H9 (cell line): ENCODE data around the gene SF1. TPM values are rescaled to one million over a fixed set of nuclear protein-coding genes. Genes with fewer than 3 reads are reported as not detected.

Experiments used
- DNase-seq: peaks from one replicate; pipeline ENCODE4 v3.0.0-alpha.2; 2017
- H2AFZ ChIP-seq: one replicate; pipeline ENCODE4 v1.6.1; 2013; ENCODE audit warnings: mild to moderate bottlenecking, low read length, control low read depth, moderate library complexity
- H2AK5ac ChIP-seq: 2 replicates; pipeline ENCODE4 v1.6.1; 2013; ENCODE audit warnings: low read length, control low read depth, mixed read lengths; ENCODE audit not compliant: insufficient read length
- H2BK120ac ChIP-seq: one replicate; pipeline ENCODE4 v1.6.1; 2013; ENCODE audit warnings: low read depth, mild to moderate bottlenecking, low read length, control low read depth, inconsistent platforms; ENCODE audit not compliant: poor library complexity, severe bottlenecking
- H2BK12ac ChIP-seq: 2 replicates; pipeline ENCODE4 v1.6.1; 2013; ENCODE audit warnings: low read length, control low read depth, mixed read lengths, low read depth; ENCODE audit not compliant: insufficient read length
- H2BK15ac ChIP-seq: 2 replicates; pipeline ENCODE4 v1.6.1; 2013; ENCODE audit warnings: low read depth, low read length, control low read depth
- H2BK20ac ChIP-seq: one replicate; pipeline ENCODE4 v1.6.1; 2013; ENCODE audit warnings: low read depth, mild to moderate bottlenecking, low read length, control low read depth, inconsistent platforms; ENCODE audit not compliant: poor library complexity, severe bottlenecking
- H2BK5ac ChIP-seq: 2 replicates; pipeline ENCODE4 v1.6.1; 2013; ENCODE audit warnings: low read length, control low read depth, mixed read lengths; ENCODE audit not compliant: insufficient read length
- H3K14ac ChIP-seq: 2 replicates; pipeline ENCODE4 v1.6.1; 2013; ENCODE audit warnings: low read length, control low read depth; ENCODE audit not compliant: insufficient read depth
- H3K18ac ChIP-seq: 2 replicates; pipeline ENCODE4 v1.6.1; 2013; ENCODE audit warnings: low read depth, mild to moderate bottlenecking, mixed read lengths, low read length, control low read depth; ENCODE audit not compliant: insufficient read length
- H3K23ac ChIP-seq: 2 replicates; pipeline ENCODE4 v1.6.1; 2013; ENCODE audit warnings: low read length, control low read depth, mixed read lengths, low read depth; ENCODE audit not compliant: insufficient read length
- H3K23me2 ChIP-seq: 2 replicates; pipeline ENCODE4 v1.6.1; 2013; ENCODE audit warnings: low read depth, mild to moderate bottlenecking, mixed read lengths, low read length, control low read depth; ENCODE audit not compliant: insufficient read length, poor library complexity, severe bottlenecking
- H3K27ac ChIP-seq: 2 replicates; pipeline ENCODE4 v1.5.1; 2013; ENCODE audit warnings: low read length, control low read depth, mixed read lengths, low read depth; ENCODE audit not compliant: insufficient read length
- H3K27me3 ChIP-seq: 2 replicates; pipeline ENCODE4 v1.6.1; 2013; ENCODE audit warnings: low read length, control low read depth, inconsistent platforms; ENCODE audit not compliant: insufficient read depth
- H3K4ac ChIP-seq: 2 replicates; pipeline ENCODE4 v1.6.1; 2013; ENCODE audit warnings: low read depth, mild to moderate bottlenecking, control low read depth, inconsistent platforms, low read length, moderate library complexity
- H3K4me1 ChIP-seq: 2 replicates; pipeline ENCODE4 v1.6.1; 2013; ENCODE audit warnings: low read length, control low read depth, inconsistent platforms; ENCODE audit not compliant: insufficient read depth
- H3K4me2 ChIP-seq: 2 replicates; pipeline ENCODE4 v1.6.1; 2013; ENCODE audit warnings: low read length, control low read depth, mixed read lengths; ENCODE audit not compliant: insufficient read length, insufficient read depth
- H3K56ac ChIP-seq: 2 replicates; pipeline ENCODE4 v1.6.1; 2013; ENCODE audit warnings: low read depth, mild to moderate bottlenecking, mixed read lengths, low read length, control low read depth; ENCODE audit not compliant: insufficient read length
- H3K79me1 ChIP-seq: 2 replicates; pipeline ENCODE4 v1.6.1; 2013; ENCODE audit warnings: low read depth, mild to moderate bottlenecking, moderate library complexity, low read length, control low read depth, inconsistent platforms; ENCODE audit not compliant: insufficient read depth, poor library complexity, severe bottlenecking
- H3K79me2 ChIP-seq: 2 replicates; pipeline ENCODE4 v1.6.1; 2013; ENCODE audit warnings: low read length, control low read depth, inconsistent platforms; ENCODE audit not compliant: insufficient read depth
- H3K9ac ChIP-seq: 2 replicates; pipeline ENCODE4 v1.6.1; 2013; ENCODE audit warnings: low read length, control low read depth, mixed read lengths; ENCODE audit not compliant: insufficient read length; ENCODE audit errors: extremely low read depth
- H3K9me3 ChIP-seq: one replicate; pipeline ENCODE4 v1.6.1; 2013; ENCODE audit warnings: low read depth, low read length, inconsistent platforms; ENCODE audit not compliant: control insufficient read depth
- H3T11ph ChIP-seq: one replicate; pipeline ENCODE4 v1.6.1; 2013; ENCODE audit warnings: mild to moderate bottlenecking, low read length, control low read depth, inconsistent platforms
- H4K20me1 ChIP-seq: one replicate; pipeline ENCODE4 v1.6.1; 2013; ENCODE audit not compliant: control insufficient read depth, insufficient read length, insufficient read depth
- H4K5ac ChIP-seq: 2 replicates; pipeline ENCODE4 v1.6.1; 2013; ENCODE audit warnings: low read depth, mild to moderate bottlenecking, mixed read lengths, low read length, control low read depth; ENCODE audit not compliant: insufficient read length
- H4K8ac ChIP-seq: replicated peaks from 2 replicates; pipeline ENCODE4 v1.6.1; 2013; ENCODE audit warnings: low read length, control low read depth, mixed read lengths, low read depth; ENCODE audit not compliant: insufficient read length
- H4K91ac ChIP-seq: 2 replicates; pipeline ENCODE4 v1.6.1; 2013; ENCODE audit warnings: low read depth, mild to moderate bottlenecking, moderate library complexity, mixed read lengths, low read length, control low read depth; ENCODE audit not compliant: insufficient read length
- H3K27ac Mint-ChIP-seq, 3 experiments: 2 replicates in 2 of 3; 3 replicates in 1 of 3; pipeline ENCODE4 v1.8.0; 2020 to 2021; ENCODE audit warnings: mixed read lengths in 3 of 3, mild to moderate bottlenecking in 1 of 3, moderate library complexity in 1 of 3
- H3K27me3 Mint-ChIP-seq: 2 replicates; pipeline ENCODE4 v1.8.0; 2021; ENCODE audit warnings: low read depth, mild to moderate bottlenecking, moderate library complexity, mixed read lengths
- H3K36me3 Mint-ChIP-seq, 3 experiments: 2 replicates in 2 of 3; 3 replicates in 1 of 3; pipeline ENCODE4 v1.8.0; 2020 to 2021; ENCODE audit warnings: low read depth in 3 of 3, mixed read lengths in 3 of 3; ENCODE audit not compliant: insufficient read depth in 1 of 3
- H3K4me1 Mint-ChIP-seq, 2 experiments: 2 replicates each; pipeline ENCODE4 v1.8.0; 2020; ENCODE audit warnings: mixed read lengths in 2 of 2
- H3K4me3 Mint-ChIP-seq, 2 experiments: 2 replicates in 1 of 2; 3 replicates in 1 of 2; pipeline ENCODE4 v1.8.0; 2020 to 2021; ENCODE audit warnings: mild to moderate bottlenecking in 2 of 2, mixed read lengths in 2 of 2, moderate library complexity in 1 of 2
- H3K9me3 Mint-ChIP-seq, 2 experiments: 2 replicates in 1 of 2; 3 replicates in 1 of 2; pipeline ENCODE4 v1.8.0; 2020; ENCODE audit warnings: mild to moderate bottlenecking in 2 of 2, mixed read lengths in 2 of 2, moderate library complexity in 1 of 2
- WGBS: extraction: QIAGEN DNeasy Blood & Tissue Kit; methylation state at CpG from one replicate; pipeline ENCODE4 v1.1.7; 2013; ENCODE audit warnings: missing lambda C conversion rate, low lambda C conversion rate, mixed read lengths; ENCODE audit not compliant: insufficient read length; ENCODE audit errors: extremely low coverage; 5-methylcytosine and 5-hydroxymethylcytosine counted together
- total RNA-seq: library from RNA; stranded (reverse); gene quantifications from 2 replicates; pipeline ENCODE4 v1.2.1, GENCODE V29; 2021
- TF ChIP-seq, protein P1 (sequence below): fragments of 200-600 bp; sonication (generic); conservative IDR thresholded peaks from 3 replicates; pipeline ENCODE4 v1.8.0; 2021; ENCODE audit warnings: antibody characterized with exemption, mild to moderate bottlenecking

The SF1 gene
- total RNA-seq, 1 experiment from 2014 or later, result 528 TPM

DNA sequence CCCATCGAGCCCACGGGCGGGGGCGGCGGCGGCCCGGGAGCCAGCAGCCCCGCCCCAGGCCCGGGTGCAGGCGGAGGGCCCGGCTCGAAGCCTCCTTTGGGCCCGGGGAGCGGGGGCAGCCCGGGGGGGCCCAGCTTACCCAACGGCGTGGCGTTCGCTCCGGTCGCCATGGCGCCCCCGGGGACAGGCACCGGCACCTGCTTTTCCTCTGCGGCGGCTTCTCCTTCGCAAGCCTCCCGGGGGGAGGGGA, 194 bp downstream of the SF1 start:
- H3K4me2 ChIP-seq, result peak overlapping the region; percentile 2
- H3K4me1 Mint-ChIP-seq, result peaks cover 23 to 39% of the 10 kb centered on the region in 2 experiments
- H3T11ph ChIP-seq, result no peak overlapping the region
- H3K23me2 ChIP-seq, result no peaks in the 10 kb centered on the region
- TF ChIP-seq, protein P1, sequence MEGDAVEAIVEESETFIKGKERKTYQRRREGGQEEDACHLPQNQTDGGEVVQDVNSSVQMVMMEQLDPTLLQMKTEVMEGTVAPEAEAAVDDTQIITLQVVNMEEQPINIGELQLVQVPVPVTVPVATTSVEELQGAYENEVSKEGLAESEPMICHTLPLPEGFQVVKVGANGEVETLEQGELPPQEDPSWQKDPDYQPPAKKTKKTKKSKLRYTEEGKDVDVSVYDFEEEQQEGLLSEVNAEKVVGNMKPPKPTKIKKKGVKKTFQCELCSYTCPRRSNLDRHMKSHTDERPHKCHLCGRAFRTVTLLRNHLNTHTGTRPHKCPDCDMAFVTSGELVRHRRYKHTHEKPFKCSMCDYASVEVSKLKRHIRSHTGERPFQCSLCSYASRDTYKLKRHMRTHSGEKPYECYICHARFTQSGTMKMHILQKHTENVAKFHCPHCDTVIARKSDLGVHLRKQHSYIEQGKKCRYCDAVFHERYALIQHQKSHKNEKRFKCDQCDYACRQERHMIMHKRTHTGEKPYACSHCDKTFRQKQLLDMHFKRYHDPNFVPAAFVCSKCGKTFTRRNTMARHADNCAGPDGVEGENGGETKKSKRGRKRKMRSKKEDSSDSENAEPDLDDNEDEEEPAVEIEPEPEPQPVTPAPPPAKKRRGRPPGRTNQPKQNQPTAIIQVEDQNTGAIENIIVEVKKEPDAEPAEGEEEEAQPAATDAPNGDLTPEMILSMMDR, result no peak
- no peaks in the 10 kb centered on the region for H4K20me1 ChIP-seq
- no peak overlapping the region; a peak in 1 of 7 replicates for H3K27ac Mint-ChIP-seq
- H2BK120ac ChIP-seq, result no peak overlapping the region
- no peak overlapping the region for H4K91ac ChIP-seq
- H3K4ac ChIP-seq, result no peak overlapping the region; the same call in 1 of the 2 replicates
- no peak for DNase-seq
- no peak overlapping the region for H2BK5ac ChIP-seq
- no peaks in the 10 kb centered on the region for H3K27me3 Mint-ChIP-seq
- no peak overlapping the region for H3K56ac ChIP-seq
- no peak overlapping the region for H2AFZ ChIP-seq
- H2BK15ac ChIP-seq, result no peak overlapping the region
- no peak overlapping the region for H3K23ac ChIP-seq
- H3K14ac ChIP-seq, result peak overlapping the region; percentile 96
- peaks cover 26% of the 10 kb centered on the region for H3K79me2 ChIP-seq
- H3K27me3 ChIP-seq, result no peaks in the 10 kb centered on the region
- peak overlapping the region; percentile 87 for H3K9ac ChIP-seq
- no peaks in the 10 kb centered on the region; a peak in 1 of 5 replicates for H3K9me3 Mint-ChIP-seq
- no peak overlapping the region for H4K8ac ChIP-seq
- no peaks in the 10 kb centered on the region for H3K9me3 ChIP-seq
- H2AK5ac ChIP-seq, result no peak overlapping the region
- peak overlapping the region; percentile 92 for H3K18ac ChIP-seq
- peaks cover 41 to 48% (median 44%) of the 10 kb centered on the region in 3 experiments for H3K36me3 Mint-ChIP-seq
- peak overlapping the region; percentile 42 for H3K27ac ChIP-seq
- H2BK12ac ChIP-seq, result no peak overlapping the region
- WGBS, result no CpG with 5 or more reads among the region's 28 CpGs
- H3K79me1 ChIP-seq, result peaks cover 3% of the 10 kb centered on the region
- no peak overlapping the region for H2BK20ac ChIP-seq
- no peak overlapping the region for H4K5ac ChIP-seq
- H3K4me1 ChIP-seq, result no peaks in the 10 kb centered on the region
- H3K4me3 Mint-ChIP-seq, result peak overlapping the region; percentile 77 to 87
